Measurements from ENCODE around the gene ATPAF2.
A peak's percentile ranks its signal among the peaks of the same experiment; 100 is the strongest.

The ATPAF2 gene

GRCh38 chr17:18016426-18016825 is 22.5 kb downstream of the ATPAF2 start:
- Histone ChIP-seq H3K4me1 (ENCODE audit: insufficient read depth, poor library complexity, severe bottlenecking) (no peaks in the 10 kb centered on the region), H3K9me3 (ENCODE audit: severe bottlenecking) (no peaks in the 10 kb centered on the region), H3K36me3 (ENCODE audit: low read depth) (peaks cover 2% of the 10 kb centered on the region), H3K4me3 (ENCODE audit: severe bottlenecking) (no peak overlapping the region), H3K27me3 (ENCODE audit: insufficient read depth, poor library complexity, severe bottlenecking) (no peaks in the 10 kb centered on the region), H3K27ac (ENCODE audit: poor library complexity, severe bottlenecking) (no peak overlapping the region)
- DNase-seq (ENCODE audit: low spot score) = no peak
- no peak for TF ChIP-seq CTCF (IDR thresholded peaks at IDR 0.05; ENCODE audit: poor library complexity, severe bottlenecking)
- no peak for ATAC-seq (ENCODE audit: low read depth)

GRCh38 chr17:18015593-18015992 is 23.4 kb downstream of the ATPAF2 start:
- Histone ChIP-seq H3K9me3 (ENCODE audit: severe bottlenecking) (no peaks in the 10 kb centered on the region), H3K27ac (ENCODE audit: poor library complexity, severe bottlenecking) (no peak overlapping the region), H3K27me3 (ENCODE audit: insufficient read depth, poor library complexity, severe bottlenecking) (no peaks in the 10 kb centered on the region), H3K4me1 (ENCODE audit: insufficient read depth, poor library complexity, severe bottlenecking) (no peaks in the 10 kb centered on the region), H3K36me3 (ENCODE audit: low read depth) (no peaks in the 10 kb centered on the region; the same call in 1 of the 2 replicates), H3K4me3 (ENCODE audit: severe bottlenecking) (no peak overlapping the region)
- TF ChIP-seq CTCF (IDR thresholded peaks at IDR 0.05; ENCODE audit: poor library complexity, severe bottlenecking) = no peak
- DNase-seq (ENCODE audit: low spot score) = no peak
- no peak for ATAC-seq (ENCODE audit: low read depth)

- Histone ChIP-seq H3K4me1 (ENCODE audit: insufficient read depth, poor library complexity, severe bottlenecking) (peaks cover 2% of the 10 kb centered on the region), H3K27me3 (ENCODE audit: insufficient read depth, poor library complexity, severe bottlenecking) (no peaks in the 10 kb centered on the region), H3K4me3 (ENCODE audit: severe bottlenecking) (no peak overlapping the region), H3K36me3 (ENCODE audit: low read depth) (no peaks in the 10 kb centered on the region), H3K9me3 (ENCODE audit: severe bottlenecking) (no peaks in the 10 kb centered on the region), H3K27ac (ENCODE audit: poor library complexity, severe bottlenecking) (no peak overlapping the region)
- TF ChIP-seq CTCF (IDR thresholded peaks at IDR 0.05; ENCODE audit: poor library complexity, severe bottlenecking) = no peak
- no peak for DNase-seq (ENCODE audit: low spot score)
- ATAC-seq (ENCODE audit: low read depth) = no peak
Measured at GRCh38 chr17:18014006-18014405, 25.0 kb downstream of the ATPAF2 start.

- Histone ChIP-seq H3K27me3 (ENCODE audit: insufficient read depth, poor library complexity, severe bottlenecking) (no peaks in the 10 kb centered on the region), H3K9me3 (ENCODE audit: severe bottlenecking) (no peaks in the 10 kb centered on the region), H3K36me3 (ENCODE audit: low read depth) (no peaks in the 10 kb centered on the region), H3K4me3 (ENCODE audit: severe bottlenecking) (no peak overlapping the region), H3K27ac (ENCODE audit: poor library complexity, severe bottlenecking) (no peak overlapping the region), H3K4me1 (ENCODE audit: insufficient read depth, poor library complexity, severe bottlenecking) (peaks cover 5% of the 10 kb centered on the region)
- no peak for TF ChIP-seq CTCF (IDR thresholded peaks at IDR 0.05; ENCODE audit: poor library complexity, severe bottlenecking)
- DNase-seq (ENCODE audit: low spot score) = no peak
- no peak for ATAC-seq (ENCODE audit: low read depth)
Measured at GRCh38 chr17:18011286-18011685, 27.7 kb downstream of the ATPAF2 start.

- Histone ChIP-seq H3K36me3 (ENCODE audit: low read depth) (no peaks in the 10 kb centered on the region), H3K4me1 (ENCODE audit: insufficient read depth, poor library complexity, severe bottlenecking) (peaks cover 5% of the 10 kb centered on the region), H3K4me3 (ENCODE audit: severe bottlenecking) (no peak overlapping the region), H3K27me3 (ENCODE audit: insufficient read depth, poor library complexity, severe bottlenecking) (no peaks in the 10 kb centered on the region), H3K27ac (ENCODE audit: poor library complexity, severe bottlenecking) (peak overlapping the region; percentile 47), H3K9me3 (ENCODE audit: severe bottlenecking) (no peaks in the 10 kb centered on the region)
- no peak for TF ChIP-seq CTCF (IDR thresholded peaks at IDR 0.05; ENCODE audit: poor library complexity, severe bottlenecking)
- no peak for ATAC-seq (ENCODE audit: low read depth)
- no peak for DNase-seq (ENCODE audit: low spot score)
Measured at GRCh38 chr17:18009609-18010420, 29.2 kb downstream of the ATPAF2 start.

Measured in RWPE2 (cell line).